Astrocyte of the cerebellum (primary cell): Measurements from ENCODE around the gene HOXC13.
A peak's percentile ranks its signal among the peaks of the same experiment; 100 is the strongest.

Experiments
- DNase-seq: peaks from one replicate; pipeline ENCODE4 v3.0.0-alpha.2; 2011; ENCODE audit warnings: low read depth
- H3K4me3 ChIP-seq: 2 replicates; pipeline ENCODE4 v1.5.1; 2011; ENCODE audit warnings: mild to moderate bottlenecking, low read depth, low read length, moderate library complexity
- CTCF ChIP-seq: IDR thresholded peaks from 2 replicates; pipeline ENCODE4 v1.5.1; 2012; ENCODE audit warnings: low read length, low read depth, moderate library complexity, mild to moderate bottlenecking; ENCODE audit errors: missing control alignments
- in situ Hi-C: cut with HindIII; loops from 2 replicates; pipeline ENCODE4 v1.10.0; 2017; ENCODE audit warnings: low sequenced_read_pairs

Gene HOXC13

GRCh38 chr12:53992377-53992889 lies 53.8 kb downstream of the HOXC13 start:
- TF ChIP-seq CTCF = no peak
- H3K4me3 ChIP-seq = no peak overlapping the region
- DNase-seq = no peak
- in situ Hi-C loops = no loop called here

- H3K4me3 ChIP-seq = no peak overlapping the region
- DNase-seq = no peak
- in situ Hi-C loops = no loop called here
- TF ChIP-seq CTCF = no peak
Observed at GRCh38 chr12:53993162-53994008, 54.8 kb downstream of the HOXC13 start.

- H3K4me3 ChIP-seq = no peak overlapping the region
- DNase-seq = no peak
- no peak for TF ChIP-seq CTCF
- in situ Hi-C loops = no loop called here
Observed at GRCh38 chr12:53994009-53994263, 55.3 kb downstream of the HOXC13 start.

GRCh38 chr12:53994264-53995001 lies 55.8 kb downstream of the HOXC13 start:
- no peak for DNase-seq
- no peak overlapping the region for H3K4me3 ChIP-seq
- TF ChIP-seq CTCF = no peak
- in situ Hi-C loops = no loop called here

- no peak overlapping the region for H3K4me3 ChIP-seq
- in situ Hi-C loops = no loop called here
- no peak for DNase-seq
- no peak for TF ChIP-seq CTCF
Observed at GRCh38 chr12:53995002-53995377, 56.4 kb downstream of the HOXC13 start.

GRCh38 chr12:53995378-53996239 lies 57.0 kb downstream of the HOXC13 start:
- in situ Hi-C loops = no loop called here
- TF ChIP-seq CTCF = no peak
- DNase-seq = no peak
- H3K4me3 ChIP-seq = peak overlapping the region; percentile 17
